Glutamatergic neuron (in vitro differentiated cells): ENCODE results near the gene RAB19. TPM values are rescaled to one million over a fixed set of nuclear protein-coding genes. Genes with fewer than 3 reads are reported as not detected.

ENCODE experiments used
- DNase-seq: peaks from one replicate; pipeline ENCODE4 v3.0.0; 2022
- H3K27ac Mint-ChIP-seq: one replicate; pipeline ENCODE4 v1.8.0; 2020; ENCODE audit warnings: mild to moderate bottlenecking, mixed read lengths, inconsistent platforms; ENCODE audit not compliant: unreplicated experiment
- H3K27me3 Mint-ChIP-seq: one replicate; pipeline ENCODE4 v1.8.0; 2020; ENCODE audit warnings: mild to moderate bottlenecking, moderate library complexity, mixed read lengths, inconsistent platforms; ENCODE audit not compliant: unreplicated experiment
- H3K36me3 Mint-ChIP-seq: one replicate; pipeline ENCODE4 v1.8.0; 2020; ENCODE audit warnings: mild to moderate bottlenecking, mixed read lengths, inconsistent platforms; ENCODE audit not compliant: unreplicated experiment
- H3K4me1 Mint-ChIP-seq: one replicate; pipeline ENCODE4 v1.8.0; 2020; ENCODE audit warnings: mild to moderate bottlenecking, low read depth, mixed read lengths, inconsistent platforms; ENCODE audit not compliant: unreplicated experiment
- H3K4me3 Mint-ChIP-seq: one replicate; pipeline ENCODE4 v1.8.0; 2020; ENCODE audit warnings: mild to moderate bottlenecking, mixed read lengths, inconsistent platforms; ENCODE audit not compliant: unreplicated experiment
- H3K9me3 Mint-ChIP-seq: one replicate; pipeline ENCODE4 v1.8.0; 2020; ENCODE audit warnings: mild to moderate bottlenecking, moderate library complexity, mixed read lengths, inconsistent platforms; ENCODE audit not compliant: unreplicated experiment
- CTCF ChIP-seq: fragments of 200-600 bp; sonication (generic); IDR thresholded peaks from one replicate; pipeline ENCODE4 v1.5.0; 2021; ENCODE audit not compliant: partially characterized antibody, unreplicated experiment
- total RNA-seq: library from RNA; stranded (reverse); fragmentation: NEBNext Ultra II Directional; extraction: Animal tissue kit (Norgen Biotek cat#: 25700); gene quantifications from one replicate; pipeline ENCODE4 v1.2.1, GENCODE V29; 2021; ENCODE audit not compliant: unreplicated experiment

Gene RAB19
- total RNA-seq, 1 donor from 2014 or later = not detected

- Mint-ChIP-seq H3K4me3 (no peak overlapping the region), H3K9me3 (no peaks in the 10 kb centered on the region), H3K4me1 (no peaks in the 10 kb centered on the region), H3K27me3 (peaks cover 3% of the 10 kb centered on the region), H3K27ac (no peak overlapping the region), H3K36me3 (no peaks in the 10 kb centered on the region)
- no peak for DNase-seq
- TF ChIP-seq CTCF = no peak
Measured at GRCh38 chr7:140383954-140384713, 19.7 kb upstream of the RAB19 start.

- TF ChIP-seq CTCF = no peak
- H3K27me3 Mint-ChIP-seq = peaks cover 2% of the 10 kb centered on the region
- H3K27ac Mint-ChIP-seq = no peak overlapping the region
Measured at GRCh38 chr7:140384894-140385545, 18.8 kb upstream of the RAB19 start.

GRCh38 chr7:140389445-140389844 is 14.4 kb upstream of the RAB19 start:
- H3K27ac Mint-ChIP-seq = no peak overlapping the region

More at GRCh38 chr7:140384894-140385545, 18.8 kb upstream of the RAB19 start:
- Mint-ChIP-seq H3K9me3 (no peaks in the 10 kb centered on the region), H3K4me1 (no peaks in the 10 kb centered on the region), H3K36me3 (no peaks in the 10 kb centered on the region), H3K4me3 (no peak overlapping the region)
- DNase-seq = no peak

GRCh38 chr7:140390034-140390433 is 13.8 kb upstream of the RAB19 start:
- H3K36me3 Mint-ChIP-seq = no peaks in the 10 kb centered on the region
- no peak overlapping the region for H3K4me3 Mint-ChIP-seq
- TF ChIP-seq CTCF = no peak
- no peak overlapping the region for H3K27ac Mint-ChIP-seq
- H3K4me1 Mint-ChIP-seq = no peaks in the 10 kb centered on the region
- H3K27me3 Mint-ChIP-seq = peaks cover 2% of the 10 kb centered on the region
- no peaks in the 10 kb centered on the region for H3K9me3 Mint-ChIP-seq
- no peak for DNase-seq

More at GRCh38 chr7:140389445-140389844, 14.4 kb upstream of the RAB19 start:
- Mint-ChIP-seq H3K36me3 (no peaks in the 10 kb centered on the region), H3K4me3 (no peak overlapping the region), H3K4me1 (no peaks in the 10 kb centered on the region), H3K9me3 (no peaks in the 10 kb centered on the region), H3K27me3 (peaks cover 2% of the 10 kb centered on the region)
- DNase-seq = no peak
- no peak for TF ChIP-seq CTCF
